Measurements from ENCODE around the gene L3MBTL2.
"Not testable (repeated sequence)": the region's sequence is repeated elsewhere in the genome, so short reads cannot be mapped to it uniquely, and the experiment has no call there.

The L3MBTL2 gene

DNA sequence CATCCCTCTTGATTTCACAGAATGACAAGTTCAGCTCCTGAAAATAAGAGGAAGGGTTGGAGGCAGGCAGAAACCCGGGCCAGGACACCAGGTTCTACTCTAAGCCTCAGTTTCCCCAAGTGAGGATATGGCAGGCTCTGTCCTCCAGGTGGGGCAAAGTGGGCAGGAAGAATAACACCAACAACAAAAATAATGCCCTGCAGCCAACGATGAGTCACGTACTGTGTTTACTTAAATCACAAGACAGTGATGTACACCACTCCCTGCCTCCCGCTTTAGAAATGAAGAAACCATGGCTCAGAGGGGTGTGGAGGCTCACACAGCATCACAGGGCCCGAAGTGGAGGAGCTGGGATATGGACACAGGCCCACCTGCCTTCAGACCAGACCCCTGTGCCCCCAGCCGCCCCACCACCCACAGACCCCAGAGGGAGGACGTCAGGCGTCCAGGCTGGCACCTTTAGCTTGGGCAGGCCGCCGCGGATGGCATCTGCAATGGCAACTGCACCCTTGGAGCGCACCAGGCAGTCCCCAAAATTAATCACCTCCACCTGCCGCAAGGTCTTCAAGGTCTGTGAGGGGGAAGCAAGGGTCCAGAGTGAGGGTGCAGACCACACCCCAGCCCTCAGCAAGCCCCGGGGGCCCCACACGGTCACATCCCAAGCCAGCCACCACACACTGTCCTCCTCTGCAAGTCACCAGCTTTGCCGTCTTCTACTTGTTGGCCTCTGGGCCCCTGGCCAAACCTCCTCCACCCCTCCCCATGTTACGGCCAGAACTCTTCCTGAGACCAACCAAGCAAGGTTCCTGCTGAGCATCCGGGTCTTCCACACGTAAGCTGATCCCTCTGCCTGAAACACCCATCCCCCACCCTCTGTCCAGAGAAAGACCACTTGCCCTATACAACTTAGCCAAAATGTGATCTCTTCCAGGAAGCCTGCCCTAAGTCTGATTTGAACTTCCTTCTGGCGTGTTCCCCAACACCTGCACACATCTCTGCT, 51.4 kb downstream of the L3MBTL2 start:
- Mint-ChIP-seq H3K27ac (peak overlapping the region; percentile 96), H3K4me3 (peak overlapping the region; percentile 28), H3K36me3 (ENCODE audit: low read depth) (peaks cover 55% of the 10 kb centered on the region), H3K27me3 (ENCODE audit: low read depth, poor library complexity) (peaks cover 6% of the 10 kb centered on the region), H3K4me1 (peaks cover 12% of the 10 kb centered on the region), H3K9me3 (no peaks in the 10 kb centered on the region)
- DNase-seq = peak; percentile 50
- TF ChIP-seq, protein P1, sequence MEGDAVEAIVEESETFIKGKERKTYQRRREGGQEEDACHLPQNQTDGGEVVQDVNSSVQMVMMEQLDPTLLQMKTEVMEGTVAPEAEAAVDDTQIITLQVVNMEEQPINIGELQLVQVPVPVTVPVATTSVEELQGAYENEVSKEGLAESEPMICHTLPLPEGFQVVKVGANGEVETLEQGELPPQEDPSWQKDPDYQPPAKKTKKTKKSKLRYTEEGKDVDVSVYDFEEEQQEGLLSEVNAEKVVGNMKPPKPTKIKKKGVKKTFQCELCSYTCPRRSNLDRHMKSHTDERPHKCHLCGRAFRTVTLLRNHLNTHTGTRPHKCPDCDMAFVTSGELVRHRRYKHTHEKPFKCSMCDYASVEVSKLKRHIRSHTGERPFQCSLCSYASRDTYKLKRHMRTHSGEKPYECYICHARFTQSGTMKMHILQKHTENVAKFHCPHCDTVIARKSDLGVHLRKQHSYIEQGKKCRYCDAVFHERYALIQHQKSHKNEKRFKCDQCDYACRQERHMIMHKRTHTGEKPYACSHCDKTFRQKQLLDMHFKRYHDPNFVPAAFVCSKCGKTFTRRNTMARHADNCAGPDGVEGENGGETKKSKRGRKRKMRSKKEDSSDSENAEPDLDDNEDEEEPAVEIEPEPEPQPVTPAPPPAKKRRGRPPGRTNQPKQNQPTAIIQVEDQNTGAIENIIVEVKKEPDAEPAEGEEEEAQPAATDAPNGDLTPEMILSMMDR (IDR thresholded peaks at IDR 0.05) = no peak

DNA sequence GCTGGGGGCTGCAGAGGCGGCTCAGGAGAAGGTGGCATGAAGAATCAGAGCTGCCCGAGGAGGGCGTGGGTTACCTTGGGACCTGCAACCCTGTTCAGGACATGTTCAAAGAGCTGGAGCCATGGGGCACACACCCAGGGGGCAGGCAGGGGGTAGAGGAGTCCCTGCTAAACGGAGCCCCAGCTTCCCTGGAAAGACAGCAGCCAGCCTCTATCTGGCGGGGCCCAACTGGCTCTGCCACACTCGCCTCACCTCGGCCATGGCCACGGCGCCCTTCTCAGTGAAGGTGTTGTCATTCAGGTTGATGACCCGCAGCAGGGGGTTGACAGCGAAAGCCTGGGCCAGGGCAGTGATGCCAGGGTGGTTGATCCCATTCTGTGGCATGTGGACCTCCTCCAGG, 52.6 kb downstream of the L3MBTL2 start:
- Mint-ChIP-seq H3K4me3 (no peak overlapping the region), H3K4me1 (peaks cover 12% of the 10 kb centered on the region), H3K9me3 (no peaks in the 10 kb centered on the region), H3K27me3 (ENCODE audit: low read depth, poor library complexity) (peaks cover 6% of the 10 kb centered on the region), H3K27ac (peak overlapping the region; percentile 96), H3K36me3 (ENCODE audit: low read depth) (peaks cover 60% of the 10 kb centered on the region)
- DNase-seq = no peak
- TF ChIP-seq, protein P1 (IDR thresholded peaks at IDR 0.05) = no peak

DNA sequence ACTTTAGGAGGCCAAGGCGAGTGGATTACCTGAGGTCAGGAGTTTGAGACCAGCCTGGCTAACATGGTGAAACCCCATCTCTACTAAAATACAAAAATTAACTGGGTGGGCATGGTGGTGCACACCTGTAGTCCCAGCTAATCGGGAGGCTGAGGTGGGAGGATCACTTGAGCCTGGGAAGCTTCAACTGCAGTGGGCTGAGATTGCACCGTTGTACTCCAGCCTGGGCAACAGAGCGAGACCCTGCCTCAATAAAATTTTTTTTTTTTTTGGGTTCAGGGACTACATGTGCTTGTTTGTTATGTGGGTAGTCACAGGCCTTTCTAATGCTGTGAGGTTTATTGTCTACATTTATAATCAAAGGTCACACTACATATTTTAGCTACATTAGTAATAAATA, 54.6 kb downstream of the L3MBTL2 start:
- Mint-ChIP-seq H3K36me3 (ENCODE audit: low read depth) (peaks cover 64% of the 10 kb centered on the region), H3K4me1 (peaks cover 12% of the 10 kb centered on the region)
- not testable (repeated sequence) for H3K9me3 Mint-ChIP-seq; H3K27me3 Mint-ChIP-seq (ENCODE audit: low read depth, poor library complexity); H3K4me3 Mint-ChIP-seq; DNase-seq; H3K27ac Mint-ChIP-seq

DNA sequence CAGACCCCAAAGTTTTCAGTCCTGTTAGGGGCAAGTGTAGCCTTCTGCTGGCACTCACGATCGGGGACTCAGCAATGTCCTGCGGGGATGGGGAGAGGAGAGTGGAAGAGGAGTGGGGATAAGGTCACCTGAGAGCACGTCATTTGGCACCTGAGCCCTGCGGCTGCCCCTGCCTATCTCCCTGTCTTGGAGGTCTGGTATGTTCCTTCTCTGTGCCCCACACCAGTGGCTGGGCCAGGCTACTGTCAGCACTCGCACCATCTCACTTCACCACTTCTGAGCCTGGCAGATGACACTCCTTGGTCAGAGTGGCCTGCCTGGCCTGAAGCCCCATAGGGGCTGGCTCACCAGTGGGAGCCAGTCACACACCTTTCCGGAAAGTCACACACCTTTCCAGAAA, 55.8 kb downstream of the L3MBTL2 start:
- peaks cover 6% of the 10 kb centered on the region for H3K27me3 Mint-ChIP-seq (ENCODE audit: low read depth, poor library complexity)
- peaks cover 60% of the 10 kb centered on the region for H3K36me3 Mint-ChIP-seq (ENCODE audit: low read depth)
- H3K9me3 Mint-ChIP-seq = no peaks in the 10 kb centered on the region
- TF ChIP-seq, protein P1 (IDR thresholded peaks at IDR 0.05) = no peak
- DNase-seq = no peak
- no peak overlapping the region for H3K4me3 Mint-ChIP-seq
- no peak overlapping the region for H3K27ac Mint-ChIP-seq
- peaks cover 12% of the 10 kb centered on the region for H3K4me1 Mint-ChIP-seq

DNA sequence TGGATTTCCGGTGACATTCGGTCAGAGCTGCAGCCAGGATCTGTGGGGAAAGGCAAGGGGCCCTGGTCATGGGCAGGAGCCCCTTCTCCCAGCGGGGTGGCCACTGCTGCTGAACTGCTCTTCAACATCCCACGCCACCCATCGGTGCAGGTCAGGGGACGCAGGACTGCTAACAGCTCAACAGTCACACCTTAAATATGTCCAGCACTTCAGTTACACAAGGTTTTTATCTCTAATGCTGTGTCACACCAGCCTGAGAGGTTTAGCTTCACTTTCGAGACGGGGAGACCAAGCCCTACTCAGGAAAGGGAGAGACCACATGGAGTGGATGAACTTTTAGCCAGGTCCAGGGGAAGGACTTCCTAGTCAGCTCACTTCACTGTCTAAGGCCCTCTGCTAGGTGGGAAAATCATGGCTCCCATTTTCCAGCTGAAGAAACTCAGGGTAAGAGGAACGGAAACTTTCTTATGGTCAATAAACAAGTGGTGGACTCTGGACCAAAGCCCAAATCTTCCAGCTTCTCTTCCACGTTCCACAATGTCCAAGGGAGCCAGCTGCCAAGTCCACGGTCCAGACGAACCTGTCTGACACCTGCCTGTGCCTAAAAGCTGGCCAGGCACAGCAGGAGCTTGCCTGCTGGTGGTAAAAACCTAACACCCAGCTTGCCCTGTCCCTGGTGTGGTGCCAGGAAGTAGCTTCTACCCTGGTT, 56.6 kb downstream of the L3MBTL2 start:
- no peak overlapping the region for H3K4me3 Mint-ChIP-seq

More for the DNA sequence above, 56.6 kb downstream of the L3MBTL2 start:
- peaks cover 6% of the 10 kb centered on the region for H3K27me3 Mint-ChIP-seq (ENCODE audit: low read depth, poor library complexity)
- H3K36me3 Mint-ChIP-seq (ENCODE audit: low read depth) = peaks cover 64% of the 10 kb centered on the region
- H3K4me1 Mint-ChIP-seq = peaks cover 10% of the 10 kb centered on the region
- TF ChIP-seq, protein P1 (IDR thresholded peaks at IDR 0.05) = no peak
- H3K9me3 Mint-ChIP-seq = no peaks in the 10 kb centered on the region
- no peak for DNase-seq
- no peak overlapping the region for H3K27ac Mint-ChIP-seq

All from nephron progenitor cell (in vitro differentiated cells).